Stimulated activated naive CD4-positive, alpha-beta T cell treated with Interleukin-2 at 50 U/mL for 16 hours (primary cell): Measurements from ENCODE around the gene SHB.
"Not testable (repeated sequence)": the region's sequence is repeated elsewhere in the genome, so short reads cannot be mapped to it uniquely, and the experiment has no call there.

ENCODE experiments used
- DNase-seq: peaks from one replicate; lab custom pipeline; 2025; lab: John Stamatoyannopoulos, UW

Gene SHB

GRCh38 chr9:37902796-37903646, 166.0 kb downstream of the SHB start:
- DNase-seq: no peak

- no peak for DNase-seq
These were observed 166.9 kb downstream of the SHB start for GRCh38 chr9:37902131-37902530.

- DNase-seq: no peak
These were observed 170.0 kb downstream of the SHB start for GRCh38 chr9:37899041-37899440.

GRCh38 chr9:37897665-37898064, 171.4 kb downstream of the SHB start:
- DNase-seq: no peak

- DNase-seq: no peak
These were observed 177.0 kb downstream of the SHB start for GRCh38 chr9:37892063-37892462.

GRCh38 chr9:37891042-37891441, 178.0 kb downstream of the SHB start:
- not testable (repeated sequence) for DNase-seq

- no peak for DNase-seq
These were observed 179.5 kb downstream of the SHB start for GRCh38 chr9:37889536-37889935.

- DNase-seq: not testable (repeated sequence)
These were observed 180.9 kb downstream of the SHB start for GRCh38 chr9:37887977-37888583.

- no peak for DNase-seq
These were observed 188.0 kb downstream of the SHB start for GRCh38 chr9:37880916-37881479.

GRCh38 chr9:37876376-37876775, 192.7 kb downstream of the SHB start:
- no peak for DNase-seq

- no peak for DNase-seq
These were observed 195.1 kb downstream of the SHB start for GRCh38 chr9:37873955-37874354.

- DNase-seq: no peak
These were observed 198.2 kb downstream of the SHB start for GRCh38 chr9:37870799-37871176.

GRCh38 chr9:37870081-37870798, 198.8 kb downstream of the SHB start:
- no peak for DNase-seq
